GM12801 (cell line): ENCODE data around the gene CACNA1B.

Experiments used
- CTCF ChIP-seq: IDR thresholded peaks from one replicate; pipeline ENCODE4 v1.5.1; 2011; ENCODE audit warnings: control low read depth; ENCODE audit not compliant: insufficient read length; ENCODE audit errors: extremely low read depth

CACNA1B gene

GRCh38 chr9:138071731-138072130 lies 194.1 kb downstream of the CACNA1B start:
- no peak for TF ChIP-seq CTCF

- TF ChIP-seq CTCF: no peak
Observed at GRCh38 chr9:138072161-138072842, 194.7 kb downstream of the CACNA1B start.

- TF ChIP-seq CTCF: no peak
Observed at GRCh38 chr9:138072897-138073296, 195.3 kb downstream of the CACNA1B start.

- no peak for TF ChIP-seq CTCF
Observed at GRCh38 chr9:138073408-138073807, 195.8 kb downstream of the CACNA1B start.

- no peak for TF ChIP-seq CTCF
Observed at GRCh38 chr9:138073808-138074207, 196.2 kb downstream of the CACNA1B start.

DNA sequence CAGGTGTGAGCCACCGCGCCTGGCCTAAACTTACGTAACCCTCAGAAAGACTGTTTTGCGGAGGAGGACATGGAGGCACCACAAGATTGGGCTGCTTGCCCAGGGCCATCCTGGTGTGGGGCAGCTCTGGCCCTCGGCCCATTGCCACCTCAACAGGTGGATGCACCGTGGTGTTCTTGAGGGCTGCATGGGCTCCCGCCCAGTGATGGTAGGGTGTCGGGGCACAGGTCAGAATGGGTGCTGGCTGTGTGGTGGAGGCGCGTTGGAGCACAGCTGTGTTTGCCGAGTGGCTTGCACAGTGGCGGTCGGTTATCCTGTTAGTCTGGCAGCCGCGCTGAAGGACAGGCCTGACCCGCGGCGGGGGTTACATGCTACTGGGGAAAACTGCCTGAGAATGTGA lies 196.9 kb downstream of the CACNA1B start:
- no peak for TF ChIP-seq CTCF

DNA sequence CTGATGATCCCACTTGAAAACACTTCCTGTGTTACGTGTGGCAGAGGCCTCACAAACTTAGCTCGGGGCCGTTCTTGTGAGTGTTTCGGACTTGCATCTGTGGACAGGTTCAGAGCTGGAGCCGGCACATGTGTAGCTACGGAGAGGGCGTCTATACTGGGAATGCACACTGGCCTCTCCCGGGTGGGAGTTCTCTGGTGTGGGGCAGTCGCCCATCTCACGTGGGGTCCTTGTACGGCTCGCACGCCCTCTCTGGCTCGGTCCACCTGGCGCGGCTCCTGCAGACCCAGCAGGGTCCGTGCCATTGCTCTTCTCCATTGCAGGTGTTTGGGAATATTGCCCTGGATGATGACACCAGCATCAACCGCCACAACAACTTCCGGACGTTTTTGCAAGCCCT lies 197.9 kb downstream of the CACNA1B start:
- TF ChIP-seq CTCF: no peak
